ENCODE results near the gene FPGS.

DNA sequence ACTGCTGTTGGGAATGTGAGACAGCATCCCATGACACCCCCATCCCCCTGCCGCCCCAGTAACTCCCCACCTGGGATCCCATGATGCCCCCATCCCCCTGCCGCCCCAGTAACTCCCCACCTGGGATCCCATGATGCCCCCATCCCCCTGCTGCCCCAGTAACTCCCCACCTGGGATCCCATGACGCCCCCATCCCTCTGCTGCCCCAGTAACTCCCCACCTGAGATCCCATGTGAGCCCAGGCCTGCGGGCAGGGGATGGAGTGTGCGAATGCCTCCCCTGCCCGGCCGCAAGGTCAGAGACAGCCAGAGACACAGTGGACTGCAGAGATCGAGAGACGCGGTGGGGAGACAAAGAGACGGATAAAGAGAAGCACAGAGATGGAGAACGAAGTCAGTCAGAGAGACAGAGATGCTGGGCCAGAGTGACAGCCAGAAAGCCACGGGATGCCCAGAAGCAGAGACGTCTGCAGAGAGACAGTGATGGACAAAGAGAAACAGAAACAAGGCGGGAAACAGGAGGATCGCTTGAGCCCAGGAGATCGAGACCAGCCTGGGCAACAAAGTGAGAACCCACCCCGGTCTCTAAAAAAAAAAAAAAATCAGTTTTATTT is 25.2 kb upstream of the FPGS start:
- TF ChIP-seq POLR2AphosphoS5 (IDR thresholded peaks at IDR 0.05) (no peak), POLR2A (IDR thresholded peaks at IDR 0.05; ENCODE audit: low read depth) (no peak), EP300 (IDR thresholded peaks at IDR 0.05) (no peak)
- TF ChIP-seq, protein P1, sequence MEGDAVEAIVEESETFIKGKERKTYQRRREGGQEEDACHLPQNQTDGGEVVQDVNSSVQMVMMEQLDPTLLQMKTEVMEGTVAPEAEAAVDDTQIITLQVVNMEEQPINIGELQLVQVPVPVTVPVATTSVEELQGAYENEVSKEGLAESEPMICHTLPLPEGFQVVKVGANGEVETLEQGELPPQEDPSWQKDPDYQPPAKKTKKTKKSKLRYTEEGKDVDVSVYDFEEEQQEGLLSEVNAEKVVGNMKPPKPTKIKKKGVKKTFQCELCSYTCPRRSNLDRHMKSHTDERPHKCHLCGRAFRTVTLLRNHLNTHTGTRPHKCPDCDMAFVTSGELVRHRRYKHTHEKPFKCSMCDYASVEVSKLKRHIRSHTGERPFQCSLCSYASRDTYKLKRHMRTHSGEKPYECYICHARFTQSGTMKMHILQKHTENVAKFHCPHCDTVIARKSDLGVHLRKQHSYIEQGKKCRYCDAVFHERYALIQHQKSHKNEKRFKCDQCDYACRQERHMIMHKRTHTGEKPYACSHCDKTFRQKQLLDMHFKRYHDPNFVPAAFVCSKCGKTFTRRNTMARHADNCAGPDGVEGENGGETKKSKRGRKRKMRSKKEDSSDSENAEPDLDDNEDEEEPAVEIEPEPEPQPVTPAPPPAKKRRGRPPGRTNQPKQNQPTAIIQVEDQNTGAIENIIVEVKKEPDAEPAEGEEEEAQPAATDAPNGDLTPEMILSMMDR (IDR thresholded peaks at IDR 0.05) = no peak
